ENCODE measurements around the gene RAD51B. TPM values are rescaled to one million over a fixed set of nuclear protein-coding genes. Genes with fewer than 3 reads are reported as not detected.
A peak's percentile ranks its signal among the peaks of the same experiment; 100 is the strongest.

Gene RAD51B
- total RNA-seq: 10 to 100 TPM; 10.6 to 63.9 (median 18.4) TPM

DNA sequence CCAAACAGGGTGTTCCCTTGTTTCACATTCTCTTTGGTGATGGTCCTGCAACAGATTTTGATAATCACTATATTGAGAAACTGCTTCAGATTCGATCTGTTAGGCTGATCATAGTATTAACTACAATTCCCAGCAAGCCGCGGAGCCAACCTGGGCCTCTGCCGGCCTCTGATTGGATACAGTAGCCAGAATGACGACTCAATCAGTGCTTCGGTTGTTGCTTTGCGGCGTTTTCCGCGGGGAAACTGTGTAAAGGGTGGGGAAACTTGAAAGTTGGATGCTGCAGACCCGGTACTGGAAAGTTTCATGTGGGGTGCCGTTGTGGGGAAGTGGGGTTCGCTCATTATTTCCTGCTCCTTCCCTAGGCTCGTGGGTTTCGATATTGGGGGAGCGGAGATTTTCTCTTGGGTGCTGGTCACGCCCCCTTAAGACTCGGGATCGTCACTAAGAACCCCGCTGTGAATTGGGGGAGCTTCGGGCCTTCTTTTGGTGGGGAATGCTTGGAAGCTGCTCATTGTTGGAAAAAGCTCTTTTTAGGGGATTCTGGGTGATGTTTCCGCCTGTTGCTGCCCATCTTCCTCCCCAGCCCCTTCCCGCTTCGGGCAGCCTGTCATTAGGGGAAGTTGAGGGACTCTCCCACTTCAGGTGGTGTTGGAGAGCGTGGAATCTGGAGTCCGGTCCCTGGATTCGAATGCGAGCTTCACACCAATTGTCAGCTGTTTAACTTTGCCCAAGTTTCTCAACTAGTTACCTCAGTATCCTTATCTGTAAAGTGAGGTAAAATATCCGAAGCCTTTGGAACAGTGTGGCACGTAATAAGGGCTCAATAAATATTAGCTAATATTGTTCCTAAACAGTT, at the start of gene RAD51B:
RAD51B (plus strand) TSS at position 217 of the 859 bp plus-strand sequence.
- 1% methylated on average over 22 to 30 of the region's 30 CpGs for WGBS, 2 donors
- TF ChIP-seq POLR2AphosphoS5 (IDR thresholded peaks at IDR 0.05): peak in 1 of 2 donors; percentile 39
- TF ChIP-seq POLR2A (IDR thresholded peaks at IDR 0.05): peak in 1 of 4 donors; percentile 57
- no peak for TF ChIP-seq EP300 (IDR thresholded peaks at IDR 0.05)
- no peaks in the 10 kb centered on the region for H3K27me3 ChIP-seq
- ATAC-seq (ENCODE audit: low FRiP score in 2 of 2): peak; percentile 85 to 93
- DNase-seq: peak; percentile 81 to 90
- peak within 1 kb of the TSS; percentile 69 to 75 (median 72) for H3K4me3 ChIP-seq
- H3K27ac ChIP-seq: peak within 1 kb of the TSS; percentile 50 to 88 (median 64)
- peaks cover 21 to 43% (median 29%) of the 10 kb centered on the region in 4 donors for H3K4me1 ChIP-seq
- no peaks in the 10 kb centered on the region for H3K36me3 ChIP-seq
- no peaks in the 10 kb centered on the region for H3K9me3 ChIP-seq

DNA sequence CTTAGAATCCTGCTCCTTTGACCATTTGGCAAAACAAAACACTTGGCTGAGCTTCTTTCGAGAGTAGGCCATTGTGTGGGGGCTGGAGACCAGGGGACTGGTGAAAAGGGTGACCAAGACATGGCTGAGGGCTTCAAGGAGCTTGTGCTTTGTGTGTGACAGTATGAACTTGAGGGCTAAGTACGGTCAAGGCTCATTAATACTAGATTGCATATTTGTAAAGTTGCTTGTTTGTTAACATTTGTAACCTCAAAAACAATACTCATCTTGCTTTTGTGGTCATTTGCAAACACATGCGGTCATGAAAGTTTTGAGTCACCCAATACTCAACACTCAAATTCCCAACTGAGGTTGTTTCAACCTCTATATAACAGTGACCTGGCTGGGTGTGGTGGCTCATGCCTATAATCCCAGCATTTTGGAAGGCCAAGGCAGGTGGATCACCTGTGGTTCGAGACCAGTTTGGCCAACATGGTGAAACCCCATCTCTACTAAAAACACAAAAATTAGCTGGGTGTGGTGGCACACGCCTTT, 45.7 kb upstream of the RAD51B start:
- TF ChIP-seq, protein P1, sequence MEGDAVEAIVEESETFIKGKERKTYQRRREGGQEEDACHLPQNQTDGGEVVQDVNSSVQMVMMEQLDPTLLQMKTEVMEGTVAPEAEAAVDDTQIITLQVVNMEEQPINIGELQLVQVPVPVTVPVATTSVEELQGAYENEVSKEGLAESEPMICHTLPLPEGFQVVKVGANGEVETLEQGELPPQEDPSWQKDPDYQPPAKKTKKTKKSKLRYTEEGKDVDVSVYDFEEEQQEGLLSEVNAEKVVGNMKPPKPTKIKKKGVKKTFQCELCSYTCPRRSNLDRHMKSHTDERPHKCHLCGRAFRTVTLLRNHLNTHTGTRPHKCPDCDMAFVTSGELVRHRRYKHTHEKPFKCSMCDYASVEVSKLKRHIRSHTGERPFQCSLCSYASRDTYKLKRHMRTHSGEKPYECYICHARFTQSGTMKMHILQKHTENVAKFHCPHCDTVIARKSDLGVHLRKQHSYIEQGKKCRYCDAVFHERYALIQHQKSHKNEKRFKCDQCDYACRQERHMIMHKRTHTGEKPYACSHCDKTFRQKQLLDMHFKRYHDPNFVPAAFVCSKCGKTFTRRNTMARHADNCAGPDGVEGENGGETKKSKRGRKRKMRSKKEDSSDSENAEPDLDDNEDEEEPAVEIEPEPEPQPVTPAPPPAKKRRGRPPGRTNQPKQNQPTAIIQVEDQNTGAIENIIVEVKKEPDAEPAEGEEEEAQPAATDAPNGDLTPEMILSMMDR (IDR thresholded peaks at IDR 0.05): no peak
- TF ChIP-seq POLR2A (IDR thresholded peaks at IDR 0.05) (no peak), POLR2AphosphoS5 (IDR thresholded peaks at IDR 0.05) (no peak), EP300 (IDR thresholded peaks at IDR 0.05) (no peak)
- WGBS, 2 donors: 91 to 94% methylated on average over 5 of the region's 5 CpGs
- Histone ChIP-seq H3K4me1 (no peaks in the 10 kb centered on the region), H3K4me3 (no peak overlapping the region), H3K36me3 (peaks cover 48 to 96% (median 83%) of the 10 kb centered on the region in 4 donors), H3K27ac (no peak overlapping the region), H3K27me3 (no peaks in the 10 kb centered on the region), H3K9me3 (no peaks in the 10 kb centered on the region)
- ATAC-seq (ENCODE audit: low FRiP score in 2 of 2): no peak
- DNase-seq: no peak

DNA sequence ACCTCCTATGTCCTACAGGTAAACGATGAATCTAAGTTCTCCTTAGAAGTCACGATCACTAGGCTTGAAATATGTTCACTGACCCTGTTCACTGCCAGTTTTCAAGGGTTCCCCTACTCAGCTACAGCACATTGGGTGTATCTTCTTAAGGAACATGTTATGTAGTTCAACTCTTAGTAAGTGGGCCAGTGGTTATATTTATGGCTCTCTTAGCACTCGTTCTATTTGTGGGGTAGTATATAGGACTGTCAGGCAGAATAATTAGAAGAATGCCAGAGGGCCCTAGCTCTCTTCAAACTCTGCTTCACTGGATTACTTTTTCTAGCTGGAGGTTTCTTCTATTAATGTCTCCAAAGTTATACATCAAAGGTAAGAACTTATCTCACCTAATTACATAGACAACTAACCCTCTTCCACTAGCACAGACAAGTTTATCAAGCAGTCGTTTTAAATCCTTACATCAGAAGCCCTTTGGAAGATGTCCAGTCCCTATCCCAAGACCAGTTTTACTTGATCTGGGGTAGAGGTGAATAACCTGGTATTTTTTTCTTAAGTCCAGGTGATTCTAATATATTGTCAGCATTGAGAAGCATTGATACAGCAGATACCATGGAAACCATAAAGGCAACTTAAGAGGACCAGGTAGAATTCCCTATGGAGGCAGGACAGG, 42.8 kb upstream of the RAD51B start:
- H3K27ac ChIP-seq: no peak overlapping the region
- ATAC-seq (ENCODE audit: low FRiP score in 2 of 2) (no peak), DNase-seq (no peak)
- H3K36me3 ChIP-seq: peaks cover 54 to 100% (median 89%) of the 10 kb centered on the region in 4 donors
- TF ChIP-seq POLR2AphosphoS5 (IDR thresholded peaks at IDR 0.05) (no peak), EP300 (IDR thresholded peaks at IDR 0.05) (no peak)
- 66 to 86% methylated on average over 4 of the region's 4 CpGs for WGBS, 2 donors
- H3K4me3 ChIP-seq: no peak overlapping the region
- no peaks in the 10 kb centered on the region for H3K27me3 ChIP-seq
- no peaks in the 10 kb centered on the region for H3K4me1 ChIP-seq
- no peaks in the 10 kb centered on the region for H3K9me3 ChIP-seq

DNA sequence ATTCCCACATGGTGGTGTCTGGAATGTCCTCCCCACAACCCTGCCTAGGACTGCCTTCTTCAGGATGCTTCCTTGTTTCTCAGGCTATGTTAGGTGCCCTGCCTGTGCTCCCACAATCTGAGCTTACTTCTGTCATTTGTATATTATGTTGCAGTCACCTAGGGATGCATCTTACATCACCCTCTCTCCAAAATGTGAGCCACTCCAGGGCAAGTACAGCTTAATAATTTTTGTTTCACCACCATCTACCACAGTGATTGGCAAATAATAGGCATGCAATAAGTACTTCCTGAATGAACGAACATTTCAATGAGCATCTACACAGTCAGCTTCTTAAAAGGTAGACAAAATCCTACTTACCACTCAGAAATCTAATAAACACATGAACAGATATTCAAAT, 40.8 kb upstream of the RAD51B start:
- ATAC-seq (ENCODE audit: low FRiP score in 2 of 2): no peak
- H3K27me3 ChIP-seq: no peaks in the 10 kb centered on the region
- 47 to 59% methylated on average over 1 of the region's 1 CpG for WGBS, 2 donors
- no peaks in the 10 kb centered on the region for H3K4me1 ChIP-seq
- H3K36me3 ChIP-seq: peaks cover 68 to 100% (median 91%) of the 10 kb centered on the region in 4 donors
- TF ChIP-seq POLR2A (IDR thresholded peaks at IDR 0.05) (no peak), POLR2AphosphoS5 (IDR thresholded peaks at IDR 0.05) (no peak), EP300 (IDR thresholded peaks at IDR 0.05) (no peak)
- TF ChIP-seq, protein P1 (IDR thresholded peaks at IDR 0.05): no peak
- no peaks in the 10 kb centered on the region for H3K9me3 ChIP-seq
- no peak for DNase-seq
- no peak overlapping the region for H3K4me3 ChIP-seq
- no peak overlapping the region for H3K27ac ChIP-seq

DNA sequence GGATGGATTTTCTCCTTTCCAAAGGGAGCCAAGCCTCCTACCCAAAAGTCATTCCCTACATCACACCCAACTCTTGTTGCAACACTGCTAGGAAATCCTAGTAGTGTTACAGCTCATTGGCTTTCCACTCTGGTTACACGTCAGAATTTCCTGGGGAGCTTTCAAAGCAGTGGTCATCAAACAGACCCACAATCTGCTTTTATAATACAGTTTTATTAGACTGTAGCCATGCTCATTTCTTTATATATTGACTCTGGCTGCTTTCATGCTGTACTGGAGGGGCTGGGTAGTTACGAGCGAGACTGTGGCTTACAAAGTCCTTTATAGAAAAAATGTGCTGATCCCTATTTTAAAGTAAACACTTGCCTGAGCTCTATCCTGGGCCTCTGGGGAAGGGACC, 37.5 kb upstream of the RAD51B start:
- no peak for TF ChIP-seq POLR2A (IDR thresholded peaks at IDR 0.05)
- no peak for TF ChIP-seq POLR2AphosphoS5 (IDR thresholded peaks at IDR 0.05)
- TF ChIP-seq EP300 (IDR thresholded peaks at IDR 0.05): no peak
- TF ChIP-seq, protein P1 (IDR thresholded peaks at IDR 0.05): no peak
- Histone ChIP-seq H3K27me3 (no peaks in the 10 kb centered on the region), H3K4me1 (no peaks in the 10 kb centered on the region), H3K9me3 (no peaks in the 10 kb centered on the region), H3K27ac (no peak overlapping the region), H3K4me3 (no peak overlapping the region), H3K36me3 (peaks cover 77 to 100% (median 92%) of the 10 kb centered on the region in 4 donors)
- no peak for ATAC-seq (ENCODE audit: low FRiP score in 2 of 2)
- no peak for DNase-seq
- 32 to 93% methylated on average over 3 of the region's 3 CpGs for WGBS, 2 donors

Measured in upper lobe of left lung (tissue), 6 donors.